ENCODE data around the gene STAC3.
"Not testable (repeated sequence)": the region's sequence is repeated elsewhere in the genome, so short reads cannot be mapped to it uniquely, and the experiment has no call there.

STAC3 gene

DNA sequence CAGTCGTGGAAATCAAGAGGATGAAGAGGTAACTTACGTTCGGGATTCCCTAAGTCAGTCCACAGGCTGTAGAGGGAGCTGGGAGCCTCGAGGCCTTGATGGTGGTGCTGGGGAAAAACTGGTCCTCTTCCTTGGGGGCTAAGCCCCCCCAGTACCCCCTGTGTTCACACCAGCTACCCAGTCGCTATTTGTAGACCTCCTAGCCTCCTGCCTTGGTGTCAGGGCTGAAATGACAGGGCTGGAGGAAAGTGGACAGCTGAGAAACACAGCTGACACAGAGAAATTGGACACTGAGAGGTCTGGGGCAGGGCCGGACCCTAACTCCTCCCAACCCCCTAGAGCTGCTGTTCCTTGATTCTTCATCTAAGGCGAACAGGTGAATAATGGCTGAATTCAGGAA is at the start of gene STAC3:
Gene STAC3 (minus strand): TSS at position 232 of the 400 bp plus-strand sequence. CDS start 1,551 bp downstream, outside the sequence.
- no peak for FAIRE-seq

- no peak for FAIRE-seq
Observed at GRCh38 chr12:57299514-57300016, 48.6 kb upstream of the STAC3 start.

GRCh38 chr12:57296291-57296690 is 45.3 kb upstream of the STAC3 start:
- FAIRE-seq: no peak

- not testable (repeated sequence) for FAIRE-seq
Observed at GRCh38 chr12:57282073-57282472, 31.1 kb upstream of the STAC3 start.

- FAIRE-seq: no peak
Observed at GRCh38 chr12:57280211-57281062, 29.4 kb upstream of the STAC3 start.

DNA sequence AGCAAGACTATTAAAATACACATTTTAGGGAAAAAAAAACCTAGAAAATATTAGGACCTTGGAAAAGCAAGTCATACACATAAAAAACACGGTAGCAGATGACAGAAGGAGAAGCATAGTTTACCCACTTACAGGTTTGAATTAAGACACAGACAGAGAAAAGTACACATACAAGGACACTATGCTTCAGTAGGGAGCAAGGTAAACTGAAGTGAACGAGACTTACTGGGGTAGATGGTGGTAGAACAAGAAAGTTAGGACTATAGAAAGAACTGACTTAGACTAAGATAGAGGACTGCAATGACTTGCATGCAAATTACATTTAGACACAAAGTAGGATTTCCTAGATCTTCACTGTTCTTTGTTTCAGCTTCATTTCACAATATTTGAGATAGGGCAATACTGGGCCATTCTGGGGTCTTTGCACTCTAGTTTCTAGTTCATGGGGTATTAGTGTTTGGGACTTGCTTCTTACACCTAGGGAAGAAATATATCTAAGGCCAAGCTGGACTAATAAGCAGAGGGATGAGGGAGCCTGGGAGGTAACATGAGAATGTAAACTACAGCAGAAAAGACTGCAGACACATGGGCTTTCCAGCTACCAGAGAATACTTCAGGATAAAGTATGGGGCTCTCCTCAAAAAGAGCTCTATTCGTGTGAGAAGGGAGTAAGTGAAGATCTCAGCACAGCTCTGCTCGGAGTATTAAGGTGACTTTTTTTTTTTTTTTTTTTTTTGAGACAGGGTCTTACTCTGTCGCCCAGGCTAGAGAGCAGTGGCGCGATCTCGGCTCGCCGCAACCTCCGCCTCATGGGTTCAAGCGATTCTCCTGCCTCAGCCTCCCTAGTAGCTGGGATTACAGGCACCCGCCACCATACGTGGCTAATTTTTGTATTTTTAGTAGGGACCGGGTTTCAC is 27.7 kb upstream of the STAC3 start:
- FAIRE-seq: no peak

DNA sequence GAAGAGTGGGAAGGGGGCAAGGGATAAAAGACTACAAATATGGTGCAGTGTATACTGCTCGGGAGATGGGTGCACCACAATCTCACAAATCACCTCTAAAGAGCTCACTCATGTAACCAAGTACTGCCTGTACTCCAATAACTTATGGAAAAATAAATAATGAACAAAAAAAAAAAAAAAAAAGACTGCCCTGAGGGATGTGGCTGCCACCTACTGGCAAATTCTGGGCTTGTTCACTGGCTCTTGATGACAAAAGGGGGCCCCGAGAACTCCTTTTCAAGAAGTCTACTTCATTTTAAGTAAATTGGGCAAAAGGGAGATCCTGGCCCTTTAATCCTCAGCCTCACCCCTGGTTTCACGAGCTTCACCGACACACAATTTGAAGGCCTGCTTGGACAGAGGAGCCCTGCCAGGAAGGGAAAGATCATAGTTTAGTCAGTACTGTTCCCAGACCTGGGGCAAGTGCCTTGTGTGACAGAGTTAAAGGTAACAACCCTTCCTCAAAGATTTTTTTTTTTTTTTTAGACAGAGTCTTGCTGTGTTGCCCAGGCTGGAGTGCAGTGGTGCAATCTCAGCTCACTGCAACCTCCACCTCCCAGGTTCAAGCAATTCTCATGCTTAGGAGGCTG is 26.1 kb upstream of the STAC3 start:
- FAIRE-seq: no peak

- not testable (repeated sequence) for FAIRE-seq
Observed at GRCh38 chr12:57276233-57276632, 25.2 kb upstream of the STAC3 start.

DNA sequence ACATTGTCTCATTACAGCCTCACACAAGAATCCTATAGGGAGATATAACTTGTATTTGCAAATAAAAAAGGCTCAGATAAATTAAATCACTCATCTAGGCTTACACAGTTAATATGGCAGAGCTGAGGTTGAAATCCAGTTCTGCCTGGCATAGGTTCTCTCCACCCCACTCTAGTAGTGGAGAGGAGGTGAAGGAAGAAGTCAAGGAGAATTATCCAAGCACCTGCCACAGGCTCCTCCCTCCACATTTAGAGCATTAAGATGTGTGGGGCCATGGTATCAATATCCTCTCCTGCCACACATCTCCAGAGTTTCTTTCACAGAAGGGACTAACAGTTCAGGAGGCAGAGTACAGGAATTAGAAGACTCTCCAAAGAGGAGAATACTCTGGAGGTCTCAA is 22.5 kb upstream of the STAC3 start:
- FAIRE-seq: no peak

- no peak for FAIRE-seq
Observed at GRCh38 chr12:57272337-57273151, 21.6 kb upstream of the STAC3 start.

DNA sequence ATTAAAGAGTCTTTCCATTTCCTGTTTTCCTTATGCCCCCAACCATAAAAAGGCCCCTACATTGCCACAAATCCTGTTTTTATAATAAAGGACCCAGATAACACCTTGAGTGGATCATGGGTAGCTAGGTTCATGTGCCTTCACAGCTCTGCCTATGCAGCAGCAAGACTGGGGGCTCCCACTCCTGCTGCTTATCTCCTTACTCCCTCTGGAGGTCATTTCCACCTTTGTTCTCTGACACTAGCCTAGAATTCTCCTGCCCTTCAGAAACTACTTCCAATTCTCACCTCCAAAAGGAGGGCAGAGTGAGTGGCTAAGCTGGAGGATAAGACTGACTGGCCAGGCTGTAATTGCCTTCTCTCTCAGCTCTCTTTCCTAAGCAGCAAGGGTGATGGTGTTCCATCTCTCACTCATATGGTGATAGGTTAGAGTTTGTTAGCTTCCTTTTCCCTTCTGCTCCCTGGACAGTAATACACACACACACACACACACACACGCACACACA is 20.0 kb upstream of the STAC3 start:
- FAIRE-seq: no peak

GRCh38 chr12:57268264-57268663 is 17.3 kb upstream of the STAC3 start:
- FAIRE-seq: no peak

DNA sequence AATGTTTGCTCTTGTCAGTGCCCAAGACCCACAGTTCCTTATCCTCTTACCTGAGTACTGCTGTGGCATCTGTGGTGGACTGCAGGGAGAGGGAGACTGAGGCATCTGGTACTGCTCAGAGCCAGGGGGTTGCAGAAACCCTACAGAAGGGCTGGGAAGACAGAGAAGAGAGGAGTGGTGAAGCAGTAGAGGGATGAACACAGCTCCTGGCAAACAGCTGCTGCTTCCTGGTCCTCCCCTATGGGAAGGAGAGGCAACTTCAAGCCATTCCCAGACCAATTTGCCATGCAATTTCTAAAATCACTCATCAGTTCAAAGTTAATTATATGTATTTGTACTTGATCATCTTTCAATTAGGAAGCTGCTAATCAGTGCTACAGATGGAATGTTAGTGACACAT is 15.7 kb upstream of the STAC3 start:
- FAIRE-seq: no peak

DNA sequence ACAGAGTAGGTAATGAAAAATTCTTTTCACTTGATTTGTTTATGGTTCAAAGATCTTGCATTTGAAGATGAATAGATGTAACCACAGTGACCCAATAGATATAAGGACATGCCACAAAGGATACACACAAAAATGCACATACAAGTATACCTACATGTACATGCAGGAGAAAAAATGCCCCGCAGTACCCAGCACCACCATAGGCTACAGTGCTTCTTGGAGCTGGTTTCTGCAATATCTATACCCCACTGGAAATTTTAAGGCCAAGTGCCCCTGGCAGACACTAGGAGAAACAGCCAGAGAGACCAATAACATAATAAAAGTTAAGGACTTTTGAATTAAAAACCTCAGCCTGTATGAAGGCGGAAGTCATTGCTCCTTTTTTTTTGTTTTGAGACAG is 12.1 kb upstream of the STAC3 start:
- FAIRE-seq: no peak

DNA sequence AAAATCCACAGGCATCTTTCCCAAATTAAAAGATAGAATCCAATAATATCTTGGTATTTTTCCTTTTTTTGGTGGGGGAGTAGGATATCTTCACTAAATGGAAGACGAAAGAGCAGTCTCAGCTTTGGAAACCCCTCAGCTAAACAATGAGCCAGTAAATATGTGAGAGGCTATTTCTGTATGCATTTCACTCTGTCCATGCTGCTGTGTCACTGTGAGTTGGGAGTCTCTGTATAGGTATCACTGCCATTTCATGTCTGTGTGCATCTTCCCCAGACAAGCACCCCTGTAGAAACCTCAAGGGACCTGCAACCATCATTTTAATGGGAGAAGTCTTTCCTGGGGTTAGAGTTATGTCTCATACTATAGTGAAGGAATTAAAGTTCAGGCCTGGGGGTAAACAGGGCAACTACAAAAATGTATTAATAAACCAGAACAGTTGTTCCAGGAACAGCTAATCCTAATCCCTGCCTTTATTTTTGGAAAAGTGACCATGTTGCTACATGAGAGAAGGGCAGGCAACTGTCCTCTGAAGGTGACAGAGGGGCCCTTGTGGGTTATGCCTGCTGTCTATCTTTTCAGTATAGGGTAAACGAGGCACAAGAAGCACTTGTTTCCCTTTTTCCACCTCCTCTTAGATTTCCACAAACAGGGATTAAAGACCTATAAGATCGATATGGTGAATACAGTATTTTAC is 11.3 kb upstream of the STAC3 start:
- FAIRE-seq: no peak

- no peak for FAIRE-seq
Observed at GRCh38 chr12:57261428-57261865, 10.5 kb upstream of the STAC3 start.

DNA sequence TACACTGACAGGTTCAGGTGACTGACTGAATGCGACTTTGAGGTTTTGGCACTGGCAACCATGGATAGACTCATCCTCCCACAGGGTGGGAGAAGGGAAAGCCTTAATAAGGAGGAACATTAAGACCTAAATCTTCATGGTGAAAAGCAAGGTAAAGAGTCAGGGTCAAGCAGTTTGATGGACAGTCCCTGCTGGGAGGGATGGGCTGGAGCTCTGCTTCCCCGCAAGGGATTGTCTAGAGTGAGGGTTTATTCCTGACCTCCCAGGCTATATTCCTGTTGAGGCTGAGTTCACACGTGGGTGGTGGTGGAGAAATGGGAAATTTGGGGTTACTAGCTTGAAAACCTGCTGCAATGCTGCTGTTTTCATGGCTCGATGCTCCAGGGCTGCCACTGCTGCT is 9.4 kb upstream of the STAC3 start:
- FAIRE-seq: no peak

GRCh38 chr12:57258977-57259970 is 8.3 kb upstream of the STAC3 start:
- FAIRE-seq: no peak

GRCh38 chr12:57255916-57256315 is 4.9 kb upstream of the STAC3 start:
- no peak for FAIRE-seq
